HG03520 (cell line): ENCODE results near the gene PLOD3.

Experiments used
- ATAC-seq: cut with Tn5 transposase; IDR thresholded peaks from one replicate; pipeline ENCODE4 v1.9.1; 2021; ENCODE audit warnings: mild to moderate bottlenecking, moderate library complexity; ENCODE audit not compliant: unreplicated experiment

PLOD3 gene

DNA sequence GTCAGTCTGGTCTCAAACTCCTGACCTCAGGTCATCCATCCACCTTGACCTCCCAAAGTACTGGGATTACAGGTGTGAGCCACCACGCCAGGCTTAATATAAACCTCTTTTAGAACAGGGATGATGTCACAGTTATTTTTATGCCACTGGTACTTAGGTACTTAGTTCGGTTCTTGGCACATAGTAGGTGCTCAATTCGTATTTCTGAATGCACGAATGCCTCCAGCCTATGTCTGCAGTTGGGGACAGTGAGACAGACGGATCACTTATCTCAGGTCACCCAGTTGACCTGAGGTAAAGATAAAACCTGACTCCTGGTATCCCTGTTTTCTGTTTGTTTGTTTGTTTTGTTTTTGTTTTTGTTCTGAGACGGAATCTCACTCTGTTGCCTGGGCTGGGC, 31.2 kb downstream of the PLOD3 start:
- no peak for ATAC-seq

DNA sequence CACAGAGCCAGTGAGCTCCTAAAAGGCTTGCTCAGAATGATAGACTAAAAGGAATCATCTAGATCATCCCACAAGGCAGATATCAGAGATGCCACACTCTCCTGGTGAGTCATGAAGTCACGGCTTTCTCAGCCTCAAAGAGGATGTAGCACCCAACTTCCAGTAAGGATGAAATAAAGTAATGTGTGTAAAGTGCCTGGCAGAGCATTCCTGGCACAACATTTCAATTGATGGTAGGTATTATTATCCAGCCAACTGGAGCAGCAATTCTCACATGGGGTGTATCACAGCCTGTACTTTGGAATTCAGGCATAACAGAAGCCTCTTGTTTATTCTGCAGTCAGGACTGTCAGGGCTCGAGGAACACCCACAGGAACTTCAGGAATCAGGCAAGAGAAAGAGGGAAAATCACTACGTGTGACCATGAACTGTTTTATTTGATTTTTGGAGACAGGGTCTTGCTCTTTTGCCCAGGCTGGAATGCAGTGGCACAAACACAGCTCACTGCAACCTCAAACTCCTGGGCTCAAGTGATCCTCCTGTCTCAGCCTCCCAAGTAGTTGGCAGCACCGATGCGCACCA, 32.0 kb downstream of the PLOD3 start:
- ATAC-seq = no peak

DNA sequence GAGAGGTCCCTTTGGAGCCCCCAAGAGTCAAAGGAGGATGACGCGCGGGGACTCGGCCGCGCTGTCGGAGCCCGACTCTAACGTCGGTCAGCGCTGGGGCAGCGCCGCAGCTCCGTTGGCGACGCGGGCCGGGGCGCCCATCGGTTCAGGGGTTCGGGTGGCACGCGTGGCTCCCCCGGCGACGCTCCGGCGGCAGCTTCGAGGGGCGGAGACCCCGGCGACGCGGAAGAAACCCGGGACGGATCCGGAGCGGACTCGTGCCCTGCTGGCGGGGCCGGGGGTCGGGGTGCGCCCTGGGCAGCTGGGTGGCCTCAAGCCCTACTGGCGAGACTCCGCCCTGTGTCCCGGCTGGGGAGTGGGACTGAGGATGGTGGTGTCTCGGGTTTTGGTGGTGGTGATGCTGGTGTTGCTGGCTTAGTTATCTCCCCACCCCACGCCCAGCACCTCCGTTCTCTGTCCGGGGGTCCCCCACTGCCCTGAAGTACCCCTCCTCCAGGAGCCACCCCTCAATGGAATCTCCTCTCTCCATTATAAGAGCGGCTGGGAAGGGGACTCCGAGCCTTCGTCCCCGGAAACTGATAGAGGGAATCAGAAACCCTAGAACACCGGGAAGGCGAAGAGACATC, 37.1 kb downstream of the PLOD3 start, which contains the start of gene NAT16:
Gene NAT16, minus strand, starts transcription at position 164 of the 626 bp plus-strand sequence. CDS start 5,486 bp downstream, outside the sequence.
- ATAC-seq = no peak

- ATAC-seq = no peak
Measured at GRCh38 chr7:101179713-101180112, 37.7 kb downstream of the PLOD3 start.

DNA sequence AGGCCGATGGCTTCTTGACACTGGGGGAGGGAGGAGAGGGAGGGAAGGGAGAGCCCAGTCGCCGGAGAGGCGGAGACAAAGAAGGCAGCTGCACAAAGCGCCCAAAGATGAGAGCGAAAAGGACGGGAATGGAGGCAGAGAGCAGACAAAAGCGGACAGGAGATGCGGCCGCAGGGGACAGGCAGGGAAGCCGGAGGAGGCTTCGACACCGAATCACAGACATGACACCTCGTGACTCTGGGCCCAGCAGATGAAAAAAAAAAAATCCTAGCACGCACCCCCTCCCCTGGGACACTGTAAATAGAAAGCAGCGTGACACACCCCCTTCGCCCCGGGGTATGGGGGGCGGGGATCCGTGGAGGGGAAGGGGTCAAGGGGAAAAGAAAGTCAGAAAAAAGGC, 38.3 kb downstream of the PLOD3 start:
- ATAC-seq = no peak

GRCh38 chr7:101177644-101178043, 39.7 kb downstream of the PLOD3 start:
- no peak for ATAC-seq

GRCh38 chr7:101175664-101176063, 41.7 kb downstream of the PLOD3 start:
- no peak for ATAC-seq

DNA sequence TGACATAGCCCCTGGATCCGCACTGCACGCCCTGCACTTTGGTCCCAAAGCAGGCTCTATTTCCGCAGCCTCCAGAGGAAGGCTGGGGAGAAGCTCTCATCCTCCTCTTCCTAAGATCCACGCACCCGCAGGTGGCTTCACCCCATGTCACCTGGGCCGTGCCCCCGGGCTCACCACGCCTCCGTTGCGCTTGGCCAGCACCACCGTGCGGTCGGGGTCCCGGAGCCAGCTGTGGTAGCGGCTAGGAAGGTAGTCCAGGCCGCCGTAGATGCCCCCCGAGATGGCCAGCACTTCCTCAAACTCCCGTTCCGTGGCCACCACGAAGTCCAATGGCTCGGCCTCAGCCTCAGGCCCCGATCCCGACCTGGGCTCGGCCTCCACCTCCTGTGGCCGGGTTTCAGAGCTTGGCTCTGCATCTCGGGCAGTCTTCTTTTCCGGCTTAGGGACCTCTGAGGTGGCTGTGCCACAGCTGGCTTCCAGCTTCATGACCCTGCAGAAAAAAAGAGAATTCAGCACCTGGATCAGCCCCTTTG, 43.0 kb downstream of the PLOD3 start:
- no peak for ATAC-seq

GRCh38 chr7:101173752-101174244, 43.6 kb downstream of the PLOD3 start:
- no peak for ATAC-seq

DNA sequence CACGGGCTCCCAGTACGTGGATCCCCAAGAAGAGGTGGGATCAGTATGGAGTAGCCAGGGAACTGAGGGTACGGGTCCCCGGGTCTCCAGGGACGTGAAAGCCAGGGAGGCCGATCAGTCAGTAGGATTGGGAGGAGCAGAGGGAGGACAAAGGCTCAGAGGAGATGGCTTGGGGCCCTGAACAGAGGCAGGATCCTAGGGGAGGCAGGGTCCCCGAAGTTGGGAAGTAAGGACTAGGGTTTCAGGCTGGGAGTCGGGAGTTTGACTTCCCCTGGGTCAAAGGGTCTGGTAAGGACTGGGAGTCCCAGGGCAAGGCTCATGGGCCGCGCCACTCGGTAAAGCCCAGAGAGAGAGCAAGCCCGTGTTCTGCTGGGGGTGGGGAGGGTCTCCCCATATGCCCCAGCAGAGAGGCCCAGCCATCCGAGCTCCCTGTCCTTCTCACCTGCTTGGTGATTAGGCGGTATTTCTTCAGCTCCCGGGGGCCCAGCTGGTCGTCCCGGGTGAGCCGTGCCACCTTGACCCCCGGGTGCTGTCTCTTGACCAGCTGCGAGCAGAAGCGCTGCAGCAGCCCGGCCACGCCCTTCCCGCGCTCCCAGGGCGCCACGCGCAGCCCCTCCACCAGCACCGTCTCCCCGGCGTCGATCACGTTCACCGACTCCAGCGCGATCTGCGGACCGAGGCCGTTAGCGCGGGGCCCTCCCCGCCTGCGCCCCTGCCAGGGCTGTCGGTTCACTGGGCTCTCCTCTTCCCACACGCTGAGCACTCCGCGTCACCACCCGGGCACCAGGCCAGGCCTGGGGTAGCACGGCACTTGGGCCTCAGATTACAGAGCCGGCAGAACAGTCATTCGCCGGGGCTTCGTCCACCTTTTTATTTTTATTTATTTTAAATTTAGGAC, 44.3 kb downstream of the PLOD3 start:
- no peak for ATAC-seq

DNA sequence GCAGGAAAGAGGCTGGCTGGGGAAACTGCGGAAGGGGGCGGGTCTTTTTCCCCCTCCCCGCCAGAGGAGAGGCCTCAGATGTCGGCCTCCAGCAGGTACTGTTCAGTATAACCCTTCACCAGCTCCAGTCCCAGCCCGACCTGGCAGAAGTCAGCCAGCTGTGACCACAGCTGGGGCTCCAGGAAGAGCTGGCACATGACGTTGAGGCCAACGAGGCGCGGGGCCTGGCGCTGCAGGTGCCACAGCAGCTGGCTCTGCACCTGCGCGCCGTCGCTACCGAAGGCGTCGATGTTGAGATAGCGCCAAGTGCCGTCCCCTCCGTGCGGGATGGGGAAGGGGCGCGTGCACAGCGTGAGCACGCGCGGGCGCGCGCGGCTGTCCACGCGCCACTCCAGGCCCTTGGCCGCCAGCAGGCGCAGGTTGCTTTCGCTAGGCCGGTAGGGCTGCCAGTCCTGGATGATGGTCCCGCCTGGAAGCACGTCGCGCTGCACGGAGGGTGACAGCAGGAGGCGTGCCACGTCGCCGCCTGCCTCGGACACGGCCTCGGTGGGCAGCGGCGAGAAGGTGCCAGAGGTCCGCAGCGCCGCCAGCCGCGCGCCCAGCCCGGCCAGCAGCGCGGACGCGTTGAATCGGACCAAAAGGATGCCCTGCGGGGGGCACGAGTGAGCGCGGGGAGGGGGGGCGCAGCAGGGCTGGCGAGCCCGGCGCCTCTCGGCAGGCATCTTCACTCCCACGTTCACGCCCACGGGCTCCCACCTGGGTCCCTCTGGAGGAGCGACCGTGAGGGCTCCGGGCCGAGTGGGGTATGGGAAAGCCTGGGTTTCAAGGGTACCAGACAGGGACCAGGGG, 45.2 kb downstream of the PLOD3 start:
- ATAC-seq = no peak

DNA sequence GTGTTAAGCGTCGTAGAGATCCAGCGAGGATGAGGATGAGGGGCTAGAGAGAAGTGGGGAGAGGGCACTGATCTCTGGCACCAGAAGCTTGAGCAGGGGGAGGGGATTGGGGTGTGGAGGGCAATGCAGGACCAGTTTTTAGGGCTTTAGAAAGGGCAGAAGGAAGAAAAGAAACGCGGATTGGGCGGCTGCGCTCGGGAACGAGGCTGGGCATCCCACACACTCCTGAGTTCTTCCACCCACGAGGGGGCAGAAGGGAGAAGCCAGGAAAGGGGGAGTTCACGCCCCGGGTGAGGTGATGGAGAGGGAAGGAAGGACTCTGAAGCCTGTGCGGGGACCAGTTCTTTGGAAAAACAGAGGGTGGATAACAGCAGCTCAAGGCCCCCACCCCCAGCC, 45.9 kb downstream of the PLOD3 start:
- no peak for ATAC-seq

DNA sequence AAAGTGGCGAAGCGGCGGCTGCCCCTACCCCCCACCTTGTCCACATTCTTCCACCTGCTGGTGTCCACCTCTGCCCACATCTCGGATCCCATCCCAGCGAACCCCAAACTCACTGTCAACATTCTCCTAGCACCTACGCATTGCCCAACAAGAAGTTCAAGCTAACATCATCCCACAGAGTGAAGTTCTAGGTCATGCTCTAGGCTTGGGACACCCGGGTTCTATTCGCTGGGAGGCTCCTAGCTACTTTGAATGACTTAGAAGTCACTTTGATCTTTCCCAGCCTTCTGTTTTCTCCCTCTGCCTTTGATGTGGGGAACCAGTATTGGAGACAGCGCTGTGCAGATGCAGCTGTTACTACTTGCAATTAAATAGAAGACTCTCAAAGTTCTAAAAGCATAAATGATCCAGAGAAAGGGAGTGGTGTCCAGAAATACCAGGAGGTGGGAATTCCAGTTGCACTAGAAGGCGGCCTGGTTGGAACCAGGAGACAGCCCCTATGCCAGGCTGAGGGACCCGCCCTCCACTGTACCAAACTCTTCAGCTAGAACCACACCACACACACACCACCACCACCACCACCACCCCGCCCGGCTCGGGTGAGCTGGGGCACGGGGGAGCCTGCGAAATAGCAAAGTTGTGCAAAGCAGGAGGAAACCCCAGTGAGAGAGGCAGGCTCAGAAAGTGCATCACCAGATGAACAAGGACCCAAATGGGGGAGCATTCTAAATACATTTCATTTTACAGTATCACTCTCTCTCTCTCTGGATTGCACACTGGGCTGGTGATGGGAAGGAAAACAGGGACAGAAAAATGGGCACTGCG, 46.6 kb downstream of the PLOD3 start:
- ATAC-seq = no peak

- ATAC-seq = no peak
Measured at GRCh38 chr7:101169838-101170551, 47.4 kb downstream of the PLOD3 start.

DNA sequence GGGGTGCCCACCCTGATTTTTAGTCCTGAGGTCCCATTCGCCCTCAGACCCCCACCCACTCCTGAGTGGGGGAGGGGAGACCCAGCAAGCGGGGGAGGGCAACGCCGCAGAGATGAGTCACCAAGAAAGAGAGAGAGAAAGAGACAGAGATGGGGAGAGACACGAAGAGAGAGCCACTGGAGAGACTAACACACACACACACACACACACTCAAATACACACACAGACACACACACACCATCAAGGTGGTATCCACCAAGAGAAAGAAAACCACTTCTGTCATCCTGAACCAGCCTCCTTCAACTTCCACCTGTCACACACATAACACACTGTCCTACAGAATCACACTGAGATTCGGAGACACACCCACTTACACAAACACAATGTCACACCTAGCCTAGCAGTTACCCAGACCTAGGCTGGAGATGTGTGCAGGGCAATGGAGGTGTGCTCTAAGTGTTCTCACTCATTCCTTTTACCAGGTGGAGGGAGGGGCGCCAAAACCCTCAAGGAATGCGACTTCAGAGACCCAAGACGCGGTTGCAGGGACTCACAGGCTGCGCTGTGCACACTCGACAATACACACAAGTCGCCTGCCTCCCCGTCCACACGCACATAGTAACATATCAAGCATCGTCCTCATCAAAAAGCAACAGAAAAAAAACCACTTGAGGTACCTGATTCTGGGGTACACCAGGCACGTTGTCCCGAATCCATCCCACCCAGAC, 48.1 kb downstream of the PLOD3 start:
- ATAC-seq = no peak

GRCh38 chr7:101168412-101169049, 48.9 kb downstream of the PLOD3 start:
- ATAC-seq = no peak

- no peak for ATAC-seq
Measured at GRCh38 chr7:101167645-101168411, 49.6 kb downstream of the PLOD3 start.
